Epithelial cell of proximal tubule (primary cell): ENCODE data around the gene RNF38. TPM values are rescaled to one million over a fixed set of nuclear protein-coding genes. Genes with fewer than 3 reads are reported as not detected.
A peak's percentile ranks its signal among the peaks of the same experiment; 100 is the strongest.
"Not testable (repeated sequence)": the region's sequence is repeated elsewhere in the genome, so short reads cannot be mapped to it uniquely, and the experiment has no call there.

ENCODE experiments used
- DNase-seq: peaks from one replicate; pipeline ENCODE4 v3.0.0-alpha.2; 2011; ENCODE audit warnings: low read depth
- H3K4me3 ChIP-seq: 2 replicates; pipeline ENCODE4 v1.5.1; 2011; ENCODE audit warnings: low read depth, mild to moderate bottlenecking, low read length
- total RNA-seq: library from RNA; depleted of rRNA; stranded (reverse); fragments of >200 nt; gene quantifications from 2 replicates; pipeline ENCODE4 v1.2.3, GENCODE V29; 2015
- TF ChIP-seq, protein P1 (sequence below): conservative IDR thresholded peaks from 2 replicates; pipeline ENCODE4 v1.5.1; 2012; ENCODE audit warnings: low read depth, mild to moderate bottlenecking, low read length

RNF38 gene
- total RNA-seq, result 13.0 and 15.8 TPM in 2 replicates

- DNase-seq, result no peak
- TF ChIP-seq, protein P1, sequence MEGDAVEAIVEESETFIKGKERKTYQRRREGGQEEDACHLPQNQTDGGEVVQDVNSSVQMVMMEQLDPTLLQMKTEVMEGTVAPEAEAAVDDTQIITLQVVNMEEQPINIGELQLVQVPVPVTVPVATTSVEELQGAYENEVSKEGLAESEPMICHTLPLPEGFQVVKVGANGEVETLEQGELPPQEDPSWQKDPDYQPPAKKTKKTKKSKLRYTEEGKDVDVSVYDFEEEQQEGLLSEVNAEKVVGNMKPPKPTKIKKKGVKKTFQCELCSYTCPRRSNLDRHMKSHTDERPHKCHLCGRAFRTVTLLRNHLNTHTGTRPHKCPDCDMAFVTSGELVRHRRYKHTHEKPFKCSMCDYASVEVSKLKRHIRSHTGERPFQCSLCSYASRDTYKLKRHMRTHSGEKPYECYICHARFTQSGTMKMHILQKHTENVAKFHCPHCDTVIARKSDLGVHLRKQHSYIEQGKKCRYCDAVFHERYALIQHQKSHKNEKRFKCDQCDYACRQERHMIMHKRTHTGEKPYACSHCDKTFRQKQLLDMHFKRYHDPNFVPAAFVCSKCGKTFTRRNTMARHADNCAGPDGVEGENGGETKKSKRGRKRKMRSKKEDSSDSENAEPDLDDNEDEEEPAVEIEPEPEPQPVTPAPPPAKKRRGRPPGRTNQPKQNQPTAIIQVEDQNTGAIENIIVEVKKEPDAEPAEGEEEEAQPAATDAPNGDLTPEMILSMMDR, result no peak
- H3K4me3 ChIP-seq, result peak within 1 kb of the TSS; percentile 81
These were observed at the start of gene RNF38 for GRCh38 chr9:36399980-36400331. Gene RNF38, minus strand, starts transcription at chr9:36400269. Its CDS starts 161 bp downstream, at chr9:36400108.

GRCh38 chr9:36448555-36448954 is 48.5 kb upstream of the RNF38 start:
- H3K4me3 ChIP-seq, DNase-seq: not testable (repeated sequence)

DNA sequence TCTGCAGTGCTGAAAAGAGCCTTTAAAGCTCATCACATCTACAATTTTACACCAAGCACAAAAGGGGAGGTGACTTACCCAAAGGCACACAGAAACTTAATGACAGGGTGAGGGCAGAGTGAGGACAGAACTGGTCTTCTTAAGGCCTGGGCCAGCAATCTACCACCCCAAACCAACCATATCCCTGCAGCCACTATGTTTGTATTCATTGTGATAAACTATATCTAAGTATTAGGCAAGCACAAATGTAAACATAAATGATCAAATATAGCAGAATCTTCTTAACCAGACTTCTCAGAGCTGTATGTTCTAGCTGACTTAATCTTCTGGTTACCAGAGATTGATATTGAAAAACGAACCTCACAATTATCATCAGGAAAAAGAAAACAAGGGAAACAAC is 47.9 kb upstream of the RNF38 start:
- TF ChIP-seq, protein P1, result no peak
- DNase-seq, result no peak
- no peak overlapping the region for H3K4me3 ChIP-seq

DNA sequence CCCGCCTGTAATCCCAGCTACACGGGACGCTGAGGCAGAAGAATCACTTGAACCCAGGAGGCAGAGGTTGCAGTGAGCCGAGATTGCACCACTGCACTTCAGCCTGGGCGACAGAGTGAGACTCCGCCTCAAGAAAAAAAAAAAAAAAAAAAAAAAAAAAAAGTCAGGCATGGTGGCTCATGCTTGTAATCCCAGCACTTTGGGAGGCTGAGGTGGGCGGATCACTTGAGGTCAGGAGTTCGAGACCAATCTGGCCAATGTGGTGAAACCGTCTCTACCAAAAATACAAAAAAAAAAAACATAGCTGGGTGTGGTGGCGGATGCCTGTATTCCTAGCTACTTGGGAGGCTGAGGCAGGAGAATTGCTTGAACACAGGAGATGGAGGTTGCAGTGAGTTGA is 46.6 kb upstream of the RNF38 start:
- H3K4me3 ChIP-seq, DNase-seq: not testable (repeated sequence)

DNA sequence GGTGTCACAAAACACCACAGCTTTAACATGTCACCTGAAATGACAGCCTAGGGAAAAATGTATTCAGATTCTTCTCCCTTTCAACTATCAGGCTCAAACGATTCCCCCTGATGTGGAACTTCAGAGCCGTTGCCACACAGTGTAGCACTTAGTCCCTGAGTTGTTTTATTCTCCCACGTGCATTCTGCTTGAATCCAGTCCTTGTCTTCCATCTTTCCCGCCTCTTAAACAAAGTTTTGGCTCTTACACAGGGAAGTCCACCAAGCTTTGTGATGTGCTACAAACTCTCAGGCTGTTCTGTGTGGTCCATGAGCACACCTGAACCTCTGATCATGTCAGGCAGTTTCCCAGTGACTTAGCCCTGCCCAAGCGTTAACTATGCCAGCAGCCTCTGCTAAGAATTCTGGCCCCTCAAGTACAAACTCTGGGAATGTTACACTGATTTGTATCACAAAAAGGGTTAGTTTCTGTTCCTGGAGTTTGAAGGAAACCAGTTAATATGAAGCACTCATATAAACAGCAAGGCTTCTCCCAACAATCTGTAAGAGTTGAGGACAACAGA is 45.8 kb upstream of the RNF38 start:
- TF ChIP-seq, protein P1, result no peak

GRCh38 chr9:36444203-36444602 is 44.1 kb upstream of the RNF38 start:
- TF ChIP-seq, protein P1, result no peak
- no peak overlapping the region for H3K4me3 ChIP-seq
- no peak for DNase-seq

More for the DNA sequence above, 45.8 kb upstream of the RNF38 start:
- no peak overlapping the region for H3K4me3 ChIP-seq
- no peak for DNase-seq

DNA sequence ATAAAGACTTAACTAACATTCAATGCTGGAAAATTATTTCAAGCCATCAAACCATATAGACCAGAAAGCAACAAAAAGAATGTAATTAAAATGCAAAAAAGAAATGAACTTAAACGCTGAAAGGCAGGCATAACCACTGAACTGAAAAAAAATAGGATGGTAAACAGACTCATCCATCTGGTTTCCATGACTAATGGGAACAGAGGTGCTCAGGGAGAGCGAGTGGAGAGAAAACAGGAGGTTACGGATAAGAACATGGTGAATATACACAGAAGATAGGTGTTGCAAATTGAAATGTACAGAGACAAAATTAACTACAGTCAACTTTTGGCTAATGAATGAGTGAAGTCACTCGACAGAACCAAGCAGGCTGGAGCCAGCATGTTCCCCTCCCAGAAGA is 43.5 kb upstream of the RNF38 start:
- no peak for DNase-seq
- H3K4me3 ChIP-seq, result no peak overlapping the region
- TF ChIP-seq, protein P1, result no peak

GRCh38 chr9:36442710-36443109 is 42.6 kb upstream of the RNF38 start:
- DNase-seq, result no peak
- TF ChIP-seq, protein P1, result no peak
- no peak overlapping the region for H3K4me3 ChIP-seq
